ENCODE measurements around the gene SLC46A3. TPM values are rescaled to one million over a fixed set of nuclear protein-coding genes. Genes with fewer than 3 reads are reported as not detected.
"Not testable (repeated sequence)": the region's sequence is repeated elsewhere in the genome, so short reads cannot be mapped to it uniquely, and the experiment has no call there.

The SLC46A3 gene
- total and polyA plus RNA-seq, 2 donors (not counting 1 experiment from before 2014, with no cell fraction given), result 2.6 to 6.4 TPM

DNA sequence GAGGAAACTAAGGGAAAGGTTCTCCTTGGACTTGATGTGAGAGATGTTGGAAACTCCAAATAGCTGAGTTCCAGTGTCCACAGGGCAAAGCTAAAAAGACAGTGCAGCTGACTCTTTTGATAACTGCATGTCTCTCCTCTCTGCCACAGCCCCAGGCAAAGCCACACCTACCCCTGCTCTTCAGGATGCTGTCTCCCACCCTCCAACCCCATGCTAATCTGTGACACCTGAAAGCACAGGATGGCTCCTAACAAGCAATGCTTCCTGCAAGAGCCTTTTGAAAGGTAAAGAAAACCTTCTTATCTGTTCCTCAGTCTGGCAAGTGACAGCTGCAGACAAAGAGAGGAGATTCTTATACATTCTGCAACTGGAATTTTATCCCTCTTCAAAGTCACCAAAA, 14.5 kb downstream of the SLC46A3 start:
- peaks cover 2% of the 10 kb centered on the region for H3K4me1 ChIP-seq (ENCODE audit: control insufficient read depth, extremely low read depth, insufficient read depth, low read length)
- no peak overlapping the region for H3K27ac ChIP-seq (ENCODE audit: insufficient read depth, low read length)
- H3K9me3 ChIP-seq (ENCODE audit: control insufficient read depth, insufficient read depth, low read depth, low read length), result no peaks in the 10 kb centered on the region
- no peak overlapping the region for H3K4me3 ChIP-seq (replicated peaks in 1 of 4; ENCODE audit: control extremely low read depth in 1 of 4, insufficient read depth in 1 of 4, low read depth in 3 of 4, low read length in 4 of 4)
- no peak overlapping the region for H2AFZ ChIP-seq (ENCODE audit: low read length)
- no peak for DNase-seq (ENCODE audit: low read depth in 2 of 2)
- no peaks in the 10 kb centered on the region for H3K36me3 ChIP-seq (ENCODE audit: control insufficient read depth, insufficient read depth, low read length)
- no peak overlapping the region for H3K9ac ChIP-seq (ENCODE audit: insufficient read depth, low read length)
- H3K79me2 ChIP-seq (ENCODE audit: control insufficient read depth, insufficient read depth, low read length), result no peaks in the 10 kb centered on the region
- TF ChIP-seq EZH2 (IDR thresholded peaks at IDR 0.05; ENCODE audit: low read length, missing control alignments) (no peak), CTCF (conservative IDR thresholded peaks at IDR 0.05 in 1 of 2, IDR thresholded peaks at IDR 0.05 in 1 of 2; ENCODE audit: low read depth in 1 of 2, low read length in 2 of 2) (no peak)
- no peaks in the 10 kb centered on the region for H3K27me3 ChIP-seq (ENCODE audit: control insufficient read depth, insufficient read depth, low read length)
- no peaks in the 10 kb centered on the region for H4K20me1 ChIP-seq (ENCODE audit: control insufficient read depth, extremely low read depth, insufficient read depth, low read length)
- no peak overlapping the region for H3K4me2 ChIP-seq (ENCODE audit: extremely low read depth, insufficient read depth, low read length)

GRCh38 chr13:28699246-28699645, 19.5 kb downstream of the SLC46A3 start:
- Histone ChIP-seq H3K4me2 (ENCODE audit: extremely low read depth, insufficient read depth, low read length) (no peak overlapping the region), H3K36me3 (ENCODE audit: control insufficient read depth, insufficient read depth, low read length) (no peaks in the 10 kb centered on the region), H3K4me3 (replicated peaks in 1 of 4; ENCODE audit: control extremely low read depth in 1 of 4, insufficient read depth in 1 of 4, low read depth in 3 of 4, low read length in 4 of 4) (no peak overlapping the region), H2AFZ (ENCODE audit: low read length) (no peak overlapping the region), H3K27me3 (ENCODE audit: control insufficient read depth, insufficient read depth, low read length) (no peaks in the 10 kb centered on the region), H3K79me2 (ENCODE audit: control insufficient read depth, insufficient read depth, low read length) (no peaks in the 10 kb centered on the region), H3K9me3 (ENCODE audit: control insufficient read depth, insufficient read depth, low read depth, low read length) (no peaks in the 10 kb centered on the region), H3K4me1 (ENCODE audit: control insufficient read depth, extremely low read depth, insufficient read depth, low read length) (no peaks in the 10 kb centered on the region), H3K9ac (ENCODE audit: insufficient read depth, low read length) (no peak overlapping the region), H4K20me1 (ENCODE audit: control insufficient read depth, extremely low read depth, insufficient read depth, low read length) (no peaks in the 10 kb centered on the region), H3K27ac (ENCODE audit: insufficient read depth, low read length) (no peak overlapping the region)
- DNase-seq (ENCODE audit: low read depth in 2 of 2), result no peak
- TF ChIP-seq EZH2 (IDR thresholded peaks at IDR 0.05; ENCODE audit: low read length, missing control alignments), result no peak
- no peak for TF ChIP-seq CTCF (conservative IDR thresholded peaks at IDR 0.05 in 1 of 2, IDR thresholded peaks at IDR 0.05 in 1 of 2; ENCODE audit: low read depth in 1 of 2, low read length in 2 of 2)

DNA sequence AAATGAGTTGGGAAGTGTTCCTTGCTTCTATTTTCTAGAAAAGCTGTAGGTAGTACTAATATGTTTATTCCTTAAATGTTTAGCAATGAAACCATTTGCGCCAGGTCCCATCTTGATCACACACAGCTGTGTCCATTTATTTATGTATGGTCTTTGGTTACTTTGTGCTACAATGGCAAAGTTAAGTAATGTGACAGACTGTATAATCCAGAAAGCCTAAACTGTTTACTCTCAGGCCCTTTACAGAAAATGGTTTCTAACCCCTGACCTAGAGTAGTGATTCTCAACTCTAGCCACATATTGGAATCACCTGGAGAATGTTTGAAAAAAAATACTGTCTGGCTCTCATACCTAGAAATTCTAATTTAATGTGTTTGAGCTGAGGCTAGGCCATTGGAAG, 21.3 kb downstream of the SLC46A3 start:
- Histone ChIP-seq H3K9me3 (ENCODE audit: control insufficient read depth, insufficient read depth, low read depth, low read length) (no peaks in the 10 kb centered on the region), H3K4me2 (ENCODE audit: extremely low read depth, insufficient read depth, low read length) (no peak overlapping the region), H3K36me3 (ENCODE audit: control insufficient read depth, insufficient read depth, low read length) (no peaks in the 10 kb centered on the region), H2AFZ (ENCODE audit: low read length) (no peak overlapping the region), H3K27me3 (ENCODE audit: control insufficient read depth, insufficient read depth, low read length) (no peaks in the 10 kb centered on the region), H3K4me3 (replicated peaks in 1 of 4; ENCODE audit: control extremely low read depth in 1 of 4, insufficient read depth in 1 of 4, low read depth in 3 of 4, low read length in 4 of 4) (no peak overlapping the region), H3K27ac (ENCODE audit: insufficient read depth, low read length) (no peak overlapping the region), H4K20me1 (ENCODE audit: control insufficient read depth, extremely low read depth, insufficient read depth, low read length) (no peaks in the 10 kb centered on the region), H3K4me1 (ENCODE audit: control insufficient read depth, extremely low read depth, insufficient read depth, low read length) (no peaks in the 10 kb centered on the region), H3K79me2 (ENCODE audit: control insufficient read depth, insufficient read depth, low read length) (no peaks in the 10 kb centered on the region), H3K9ac (ENCODE audit: insufficient read depth, low read length) (no peak overlapping the region)
- no peak for DNase-seq (ENCODE audit: low read depth in 2 of 2)
- TF ChIP-seq CTCF (conservative IDR thresholded peaks at IDR 0.05 in 1 of 2, IDR thresholded peaks at IDR 0.05 in 1 of 2; ENCODE audit: low read depth in 1 of 2, low read length in 2 of 2), result no peak
- no peak for TF ChIP-seq EZH2 (IDR thresholded peaks at IDR 0.05; ENCODE audit: low read length, missing control alignments)

GRCh38 chr13:28693605-28694491, 24.9 kb downstream of the SLC46A3 start:
- H3K4me3 ChIP-seq (replicated peaks in 1 of 4; ENCODE audit: control extremely low read depth in 1 of 4, insufficient read depth in 1 of 4, low read depth in 3 of 4, low read length in 4 of 4), result peak overlapping the region in 2 of 4 experiments; percentile 12 to 14
- DNase-seq (ENCODE audit: low read depth in 2 of 2), result peak; percentile 49 to 50
- H3K4me2 ChIP-seq (ENCODE audit: extremely low read depth, insufficient read depth, low read length), result peak overlapping the region; percentile 80
- H3K27me3 ChIP-seq (ENCODE audit: control insufficient read depth, insufficient read depth, low read length); H3K9ac ChIP-seq (ENCODE audit: insufficient read depth, low read length); H4K20me1 ChIP-seq (ENCODE audit: control insufficient read depth, extremely low read depth, insufficient read depth, low read length); H3K27ac ChIP-seq (ENCODE audit: insufficient read depth, low read length); H3K9me3 ChIP-seq (ENCODE audit: control insufficient read depth, insufficient read depth, low read depth, low read length); H3K36me3 ChIP-seq (ENCODE audit: control insufficient read depth, insufficient read depth, low read length); H3K4me1 ChIP-seq (ENCODE audit: control insufficient read depth, extremely low read depth, insufficient read depth, low read length); H3K79me2 ChIP-seq (ENCODE audit: control insufficient read depth, insufficient read depth, low read length): not testable (repeated sequence)
- H2AFZ ChIP-seq (ENCODE audit: low read length), result peak overlapping the region; percentile 84

Measured in fibroblast of lung (primary cell).